Ovary (tissue), 9 donors: ENCODE results near the gene NLE1. TPM values are rescaled to one million over a fixed set of nuclear protein-coding genes. Genes with fewer than 3 reads are reported as not detected.

ENCODE experiments used
- DNase-seq, 5 donors: peaks; one replicate each; pipeline ENCODE4 v3.0.0-alpha.2; 2019 to 2020
- H3K27ac ChIP-seq, 2 donors: fragments of 200-600 bp; one replicate each; pipeline versions ENCODE4 v1.5.1 to v1.8.0; 2019 to 2022
- H3K27me3 ChIP-seq: fragments of 200-600 bp; one replicate; pipeline ENCODE4 v1.8.0; 2022
- H3K36me3 ChIP-seq: fragments of 200-600 bp; sonication (generic); one replicate; pipeline ENCODE4 v1.5.1; 2019
- H3K4me1 ChIP-seq: one replicate; pipeline ENCODE4 v1.8.1; 2013; ENCODE audit warnings: mild to moderate bottlenecking, moderate library complexity; ENCODE audit not compliant: insufficient read depth
- H3K4me3 ChIP-seq: fragments of 200-600 bp; sonication (generic); one replicate; pipeline ENCODE4 v1.5.1; 2017
- H3K9me3 ChIP-seq, 2 donors: fragments of 200-600 bp in 1 of 2; sonication (generic) in 1 of 2; one replicate each; pipeline versions ENCODE4 v1.5.1 to v1.8.1; 2013 to 2019; ENCODE audit warnings: mild to moderate bottlenecking in 1 of 2, moderate library complexity in 1 of 2
- CTCF ChIP-seq, 3 donors: fragments of 450-650 bp in 2 of 3; fragments of 200-600 bp in 1 of 3; IDR thresholded peaks; one replicate each; pipeline versions ENCODE4 v1.5.1 to v1.8.0; 2016 to 2022; ENCODE audit warnings: antibody characterized with exemption in 3 of 3, mild to moderate bottlenecking in 1 of 3
- EP300 ChIP-seq: sonication (generic); formaldehyde crosslinking; IDR thresholded peaks from one replicate; pipeline ENCODE4 v1.6.1; 2017; ENCODE audit warnings: antibody characterized with exemption
- POLR2A ChIP-seq: fragments of 450-650 bp; IDR thresholded peaks from one replicate; pipeline ENCODE4 v1.6.1; 2017; ENCODE audit warnings: antibody characterized with exemption, mild to moderate bottlenecking, moderate library complexity
- WGBS, 3 donors: extraction: QIAGEN DNeasy Blood & Tissue Kit in 1 of 3; methylation state at CpG; one replicate each; pipeline versions ENCODE4 v1.1.5 to v1.1.7; 2013 to 2017; 5-methylcytosine and 5-hydroxymethylcytosine counted together
- intact Hi-C, 4 donors: fragments of 100-400 bp; cut with DNase I; formaldehyde crosslinking; loops; one replicate each; pipeline versions ENCODE4 v1.11.0 to v1.15.1; 2022 to 2023
- polyA plus RNA-seq, 2 donors: library from polyadenylated mRNA; stranded (reverse); fragments of 200-250 nt in 1 of 2; fragments of 350-450 nt in 1 of 2; fragmentation: Illumina TruSeq in 1 of 2; extraction: RNeasy Lipid Tissue Mini Kit (QIAGEN cat#74804) in 1 of 2; gene quantifications; one replicate each; pipeline ENCODE4 v1.2.3, GENCODE V29; 2013 to 2014
- total RNA-seq, 7 donors: library from RNA; depleted of rRNA in 2 of 7; stranded (reverse); fragments of >200 nt in 2 of 7; fragmentation: NEBNext Ultra II Directional in 3 of 7; extraction: Animal tissue kit (Norgen Biotek cat#: 25700) in 3 of 7; gene quantifications; one replicate each; pipeline versions ENCODE4 v1.1.0 to v1.2.4, GENCODE V29; 2016 to 2023
- donor health status: DM: no; HTN: no; CAD: no; lungs with moderate emphysema.
- donor health status: DM: no; HTN: no; CAD: no.
- donor health status: Bipolar disorder and iron deficiency.
- donor health status: DM: yes; HTN: yes; CAD: no.
- donor health status: DM: no; HTN: no; CAD: no.
- donor health status: DM: yes; HTN: yes; CAD: no.

Gene NLE1
- total and polyA plus RNA-seq, 9 donors: 10.6 to 26.5 (median 18.2) TPM

GRCh38 chr17:35086164-35086563 lies 55.9 kb downstream of the NLE1 start:
- H3K4me3 ChIP-seq: no peak overlapping the region
- H3K4me1 ChIP-seq: peaks cover 6% of the 10 kb centered on the region
- DNase-seq: no peak
- H3K27me3 ChIP-seq: no peaks in the 10 kb centered on the region
- TF ChIP-seq CTCF (IDR thresholded peaks at IDR 0.05): no peak
- TF ChIP-seq EP300: no peak
- TF ChIP-seq POLR2A: no peak
- H3K27ac ChIP-seq: no peak overlapping the region
- no peaks in the 10 kb centered on the region for H3K36me3 ChIP-seq
- 96 to 98% (median 97%) methylated on average over 8 of the region's 8 CpGs for WGBS, 3 donors
- intact Hi-C loops: loop anchor here in 3 of 4 donors (10.0 kb wide), 3 partner anchors 91 to 121 kb away; partner anchors contain the start of genes CCT6B (in 2 of the 3), ZNF830 (in 2 of the 3) and LIG3 (in 1 of the 3)
- H3K9me3 ChIP-seq: no peaks in the 10 kb centered on the region

- WGBS, 3 donors: 80 to 83% (median 81%) methylated on average over 2 of the region's 2 CpGs
- TF ChIP-seq EP300: no peak
- TF ChIP-seq CTCF (IDR thresholded peaks at IDR 0.05): no peak
- no peak for TF ChIP-seq POLR2A
- H3K4me1 ChIP-seq: peaks cover 6% of the 10 kb centered on the region
These were observed 57.1 kb downstream of the NLE1 start for GRCh38 chr17:35084987-35085386.

GRCh38 chr17:35083071-35083470 lies 59.0 kb downstream of the NLE1 start:
- TF ChIP-seq CTCF (IDR thresholded peaks at IDR 0.05) (no peak), POLR2A (no peak), EP300 (no peak)
- Histone ChIP-seq H3K27ac (no peak overlapping the region), H3K27me3 (no peaks in the 10 kb centered on the region), H3K9me3 (no peaks in the 10 kb centered on the region), H3K4me1 (peaks cover 4% of the 10 kb centered on the region), H3K36me3 (no peaks in the 10 kb centered on the region), H3K4me3 (no peak overlapping the region)
- intact Hi-C loops: loop anchor here in 3 of 4 donors (10.0 kb wide), 3 partner anchors 88 to 118 kb away; partner anchors contain the start of genes CCT6B (in 2 of the 3), ZNF830 (in 2 of the 3) and LIG3 (in 1 of the 3)
- WGBS, 3 donors: 74 to 87% (median 84%) methylated on average over 2 of the region's 2 CpGs
- no peak for DNase-seq

More at GRCh38 chr17:35084987-35085386, 57.1 kb downstream of the NLE1 start:
- no peak overlapping the region for H3K4me3 ChIP-seq
- H3K27ac ChIP-seq: no peak overlapping the region
- intact Hi-C loops: loop anchor here in 3 of 4 donors (10.0 kb wide), 3 partner anchors 90 to 120 kb away; partner anchors contain the start of genes CCT6B (in 2 of the 3), ZNF830 (in 2 of the 3) and LIG3 (in 1 of the 3)
- DNase-seq: no peak
- no peaks in the 10 kb centered on the region for H3K9me3 ChIP-seq
- H3K27me3 ChIP-seq: no peaks in the 10 kb centered on the region
- no peaks in the 10 kb centered on the region for H3K36me3 ChIP-seq

- Histone ChIP-seq H3K9me3 (no peaks in the 10 kb centered on the region), H3K4me1 (no peaks in the 10 kb centered on the region), H3K27me3 (no peaks in the 10 kb centered on the region), H3K36me3 (no peaks in the 10 kb centered on the region), H3K27ac (no peak overlapping the region), H3K4me3 (no peak overlapping the region)
- TF ChIP-seq EP300 (no peak), POLR2A (no peak), CTCF (IDR thresholded peaks at IDR 0.05) (no peak)
- WGBS, 3 donors: 39 to 59% (median 47%) methylated on average over 3 of the region's 3 CpGs
- DNase-seq: no peak
- intact Hi-C loops: loop anchor here in 3 of 4 donors (10.0 kb wide), 3 partner anchors 87 to 117 kb away; partner anchors contain the start of genes CCT6B (in 2 of the 3), ZNF830 (in 2 of the 3) and LIG3 (in 1 of the 3)
These were observed 59.9 kb downstream of the NLE1 start for GRCh38 chr17:35082073-35082657.
